Astrocyte of the spinal cord (primary cell): ENCODE measurements around the gene TMEM123.

Experiments
- DNase-seq: peaks from one replicate; pipeline ENCODE4 v3.0.0; 2011; ENCODE audit warnings: low read depth, low spot score
- H3K4me3 ChIP-seq: 2 replicates; pipeline ENCODE4 v1.5.1; 2011; ENCODE audit warnings: low read depth, mild to moderate bottlenecking, low read length, moderate library complexity
- in situ Hi-C: cut with HindIII; loops from 2 replicates; pipeline ENCODE4 v1.10.0; 2017; ENCODE audit warnings: low sequenced_read_pairs
- TF ChIP-seq, protein P1 (sequence below): IDR thresholded peaks from 2 replicates; pipeline ENCODE4 v1.5.1; 2012; ENCODE audit warnings: low read depth, mild to moderate bottlenecking, low read length, inconsistent platforms

The TMEM123 gene

DNA sequence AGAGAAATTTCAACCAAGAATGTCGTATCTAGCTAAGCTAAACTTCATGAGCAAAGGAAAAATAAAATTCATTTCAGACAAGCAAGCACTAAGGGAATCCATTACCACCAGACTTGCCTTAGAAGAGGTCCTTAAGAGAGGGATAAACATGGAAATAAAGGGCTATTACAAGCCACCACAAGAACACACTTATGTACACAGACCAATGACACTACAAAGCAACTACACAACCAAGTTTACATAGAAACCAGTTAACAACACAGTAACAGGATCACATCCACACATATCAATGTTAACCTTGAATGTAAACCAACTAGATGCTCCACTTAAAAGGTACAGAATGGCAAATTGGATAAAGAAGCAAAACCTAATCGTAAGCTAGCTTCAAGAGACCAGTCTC is 38.0 kb downstream of the TMEM123 start:
- TF ChIP-seq, protein P1, sequence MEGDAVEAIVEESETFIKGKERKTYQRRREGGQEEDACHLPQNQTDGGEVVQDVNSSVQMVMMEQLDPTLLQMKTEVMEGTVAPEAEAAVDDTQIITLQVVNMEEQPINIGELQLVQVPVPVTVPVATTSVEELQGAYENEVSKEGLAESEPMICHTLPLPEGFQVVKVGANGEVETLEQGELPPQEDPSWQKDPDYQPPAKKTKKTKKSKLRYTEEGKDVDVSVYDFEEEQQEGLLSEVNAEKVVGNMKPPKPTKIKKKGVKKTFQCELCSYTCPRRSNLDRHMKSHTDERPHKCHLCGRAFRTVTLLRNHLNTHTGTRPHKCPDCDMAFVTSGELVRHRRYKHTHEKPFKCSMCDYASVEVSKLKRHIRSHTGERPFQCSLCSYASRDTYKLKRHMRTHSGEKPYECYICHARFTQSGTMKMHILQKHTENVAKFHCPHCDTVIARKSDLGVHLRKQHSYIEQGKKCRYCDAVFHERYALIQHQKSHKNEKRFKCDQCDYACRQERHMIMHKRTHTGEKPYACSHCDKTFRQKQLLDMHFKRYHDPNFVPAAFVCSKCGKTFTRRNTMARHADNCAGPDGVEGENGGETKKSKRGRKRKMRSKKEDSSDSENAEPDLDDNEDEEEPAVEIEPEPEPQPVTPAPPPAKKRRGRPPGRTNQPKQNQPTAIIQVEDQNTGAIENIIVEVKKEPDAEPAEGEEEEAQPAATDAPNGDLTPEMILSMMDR, result no peak
- DNase-seq, result no peak
- no peak overlapping the region for H3K4me3 ChIP-seq
- in situ Hi-C loops, result no loop called here

DNA sequence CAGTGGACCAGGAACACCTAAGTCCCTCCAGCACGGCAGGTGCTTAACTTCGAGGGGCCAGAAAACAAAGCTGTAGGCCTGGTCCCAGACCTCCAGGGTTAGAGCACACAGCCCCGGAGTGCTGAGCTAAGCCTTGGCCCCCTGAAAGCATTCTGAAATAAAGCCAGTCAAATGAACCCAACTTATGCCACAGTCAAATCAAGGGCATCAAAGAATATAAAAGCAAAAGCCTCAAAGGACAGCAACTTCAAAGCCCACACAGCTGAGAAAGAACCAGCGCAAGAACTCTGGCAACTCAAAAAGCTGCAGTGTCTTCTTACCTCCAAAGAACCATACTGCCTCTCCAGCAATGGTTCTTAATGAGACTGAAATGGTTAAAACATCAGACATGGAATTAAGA is 39.1 kb downstream of the TMEM123 start:
- in situ Hi-C loops, result no loop called here
- H3K4me3 ChIP-seq, result no peak overlapping the region
- TF ChIP-seq, protein P1, result no peak
- no peak for DNase-seq

DNA sequence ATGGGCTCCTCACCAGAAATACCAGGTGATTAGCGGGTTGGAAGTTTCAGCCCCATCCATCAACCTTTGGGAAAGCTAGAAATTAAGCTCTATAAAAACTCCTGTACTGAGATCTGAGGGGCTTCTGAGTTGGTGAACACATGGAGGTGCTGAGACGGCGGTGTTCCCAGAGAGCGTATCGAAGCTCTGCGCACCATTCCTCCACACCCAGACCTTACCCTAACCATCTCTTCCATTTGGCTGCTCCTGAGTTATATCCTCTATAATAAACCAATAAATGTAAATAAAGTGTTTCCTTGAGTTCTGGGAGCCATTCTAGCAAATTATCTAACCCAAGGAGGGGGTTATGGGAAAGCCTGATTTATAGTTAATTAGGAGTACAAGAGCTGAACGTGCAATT is 41.4 kb downstream of the TMEM123 start:
- DNase-seq, result no peak
- TF ChIP-seq, protein P1, result no peak
- in situ Hi-C loops, result no loop called here
- H3K4me3 ChIP-seq, result no peak overlapping the region

DNA sequence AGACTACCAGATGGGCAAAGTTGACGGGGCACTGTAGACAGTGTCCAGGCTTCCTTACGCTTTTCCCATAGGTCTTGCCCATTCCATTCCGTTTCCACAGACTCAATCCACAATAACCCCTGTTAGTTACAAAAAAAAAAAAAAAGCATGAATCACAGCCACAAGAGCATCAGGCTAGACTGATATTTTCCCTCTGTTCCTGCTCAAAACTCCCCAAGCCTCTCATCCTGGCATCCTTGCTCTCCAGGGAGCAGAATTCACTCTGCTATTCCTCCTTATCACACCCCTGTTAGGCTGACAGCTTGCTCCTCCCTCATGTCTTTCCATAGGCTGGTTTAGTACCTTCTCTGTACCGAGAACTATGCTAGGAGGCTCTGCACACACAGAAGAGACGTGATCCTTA is 42.2 kb downstream of the TMEM123 start:
- no peak overlapping the region for H3K4me3 ChIP-seq
- in situ Hi-C loops, result no loop called here
- DNase-seq, result peak; percentile 37
- TF ChIP-seq, protein P1, result no peak

DNA sequence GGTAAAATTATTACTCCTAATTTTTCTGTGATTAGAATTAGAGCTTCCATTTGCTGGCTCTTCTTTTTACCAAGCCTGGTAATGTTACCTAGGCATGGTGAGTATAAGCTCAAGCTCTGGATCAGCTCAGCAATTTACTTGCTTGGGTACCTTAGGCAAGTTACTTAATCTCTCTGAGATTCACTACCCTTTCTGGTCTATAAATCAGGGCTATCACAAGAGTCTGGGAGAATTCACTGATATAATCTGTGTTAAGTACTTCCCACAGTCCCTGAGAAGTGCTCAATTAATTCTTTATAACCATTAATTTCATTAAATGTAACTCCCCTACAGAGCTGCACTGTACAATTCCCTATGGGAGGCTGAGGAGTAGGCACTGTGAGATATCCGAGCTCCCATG is 44.2 kb downstream of the TMEM123 start:
- in situ Hi-C loops, result no loop called here
- no peak for DNase-seq
- TF ChIP-seq, protein P1, result no peak
- no peak overlapping the region for H3K4me3 ChIP-seq

DNA sequence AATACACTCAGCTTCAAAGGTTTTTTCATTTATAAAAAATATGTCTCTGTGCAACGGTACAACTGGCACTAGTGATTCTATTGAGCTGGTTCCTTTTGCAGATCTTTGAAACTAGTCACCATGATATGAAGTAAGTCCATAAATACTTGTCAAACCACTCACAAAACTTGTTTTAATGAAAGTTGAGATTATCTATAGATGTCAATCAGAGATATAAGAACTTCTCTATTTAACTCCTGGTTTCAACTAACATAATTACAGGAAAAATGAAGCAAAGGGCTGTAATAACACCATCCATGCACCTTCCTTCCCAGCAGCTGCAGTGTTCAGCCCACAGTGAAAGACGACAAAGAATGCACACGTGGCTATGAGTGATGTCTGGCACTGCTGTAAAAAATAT is 44.7 kb downstream of the TMEM123 start:
- H3K4me3 ChIP-seq, result no peak overlapping the region
- in situ Hi-C loops, result no loop called here
- no peak for DNase-seq
- TF ChIP-seq, protein P1, result no peak

DNA sequence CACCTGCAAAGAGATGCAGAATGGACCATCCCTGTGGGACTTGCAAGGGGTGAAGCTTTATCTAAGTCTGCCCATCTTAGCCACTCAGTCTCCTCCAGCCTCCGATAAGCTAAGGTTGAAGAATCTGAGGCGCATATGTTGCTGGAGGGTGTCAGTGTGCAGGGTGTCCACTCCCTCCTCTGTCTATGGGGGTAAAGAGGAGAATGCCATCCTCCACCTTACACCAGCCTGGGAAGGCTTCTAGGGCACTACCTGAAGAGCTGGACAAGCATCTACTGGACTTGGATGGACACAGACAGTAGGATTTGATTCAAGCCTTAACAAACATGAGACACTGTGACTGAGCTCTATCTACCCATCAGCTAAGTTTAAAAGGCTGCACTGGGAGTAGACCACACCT is 46.5 kb downstream of the TMEM123 start:
- TF ChIP-seq, protein P1, result no peak
- H3K4me3 ChIP-seq, result no peak overlapping the region
- DNase-seq, result no peak
- in situ Hi-C loops, result no loop called here
